ENCODE data around the gene DRGX.

DRGX gene

DNA sequence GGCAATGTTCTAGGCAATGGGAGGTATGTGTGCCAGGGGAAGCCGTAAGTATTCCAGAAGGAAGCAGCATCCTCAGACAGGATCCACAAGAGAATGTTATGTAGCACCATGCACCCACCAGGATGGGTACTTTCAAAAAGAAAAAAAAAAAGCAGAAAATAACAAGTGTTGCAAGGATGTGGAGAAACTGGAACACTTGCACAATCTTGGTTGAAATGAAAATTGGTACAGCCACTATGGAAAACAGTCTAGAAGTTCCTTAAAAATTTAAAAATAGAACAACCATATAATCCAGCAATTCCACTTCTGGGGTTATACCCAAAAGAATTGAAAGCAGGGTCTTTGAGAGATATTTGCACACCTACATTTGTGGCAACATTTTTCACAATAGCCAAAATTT lies 76.7 kb downstream of the DRGX start:
- ChIA-PET POLR2A (no interaction called here), CTCF (no interaction called here)
- Histone ChIP-seq H3K27ac (ENCODE audit: extremely low read depth, low read depth, low read length) (no peak overlapping the region), H3K4me3 (ENCODE audit: low read depth, low read length) (no peak overlapping the region), H3K36me3 (ENCODE audit: control insufficient read depth in 2 of 2, insufficient read depth in 1 of 2, low read length in 2 of 2) (no peaks in the 10 kb centered on the region), H3K9me3 (ENCODE audit: control insufficient read depth, insufficient read depth, low read depth, low read length) (no peaks in the 10 kb centered on the region), H3K4me1 (ENCODE audit: control insufficient read depth, insufficient read depth, low read length) (no peaks in the 10 kb centered on the region)
- TF ChIP-seq, protein P1, sequence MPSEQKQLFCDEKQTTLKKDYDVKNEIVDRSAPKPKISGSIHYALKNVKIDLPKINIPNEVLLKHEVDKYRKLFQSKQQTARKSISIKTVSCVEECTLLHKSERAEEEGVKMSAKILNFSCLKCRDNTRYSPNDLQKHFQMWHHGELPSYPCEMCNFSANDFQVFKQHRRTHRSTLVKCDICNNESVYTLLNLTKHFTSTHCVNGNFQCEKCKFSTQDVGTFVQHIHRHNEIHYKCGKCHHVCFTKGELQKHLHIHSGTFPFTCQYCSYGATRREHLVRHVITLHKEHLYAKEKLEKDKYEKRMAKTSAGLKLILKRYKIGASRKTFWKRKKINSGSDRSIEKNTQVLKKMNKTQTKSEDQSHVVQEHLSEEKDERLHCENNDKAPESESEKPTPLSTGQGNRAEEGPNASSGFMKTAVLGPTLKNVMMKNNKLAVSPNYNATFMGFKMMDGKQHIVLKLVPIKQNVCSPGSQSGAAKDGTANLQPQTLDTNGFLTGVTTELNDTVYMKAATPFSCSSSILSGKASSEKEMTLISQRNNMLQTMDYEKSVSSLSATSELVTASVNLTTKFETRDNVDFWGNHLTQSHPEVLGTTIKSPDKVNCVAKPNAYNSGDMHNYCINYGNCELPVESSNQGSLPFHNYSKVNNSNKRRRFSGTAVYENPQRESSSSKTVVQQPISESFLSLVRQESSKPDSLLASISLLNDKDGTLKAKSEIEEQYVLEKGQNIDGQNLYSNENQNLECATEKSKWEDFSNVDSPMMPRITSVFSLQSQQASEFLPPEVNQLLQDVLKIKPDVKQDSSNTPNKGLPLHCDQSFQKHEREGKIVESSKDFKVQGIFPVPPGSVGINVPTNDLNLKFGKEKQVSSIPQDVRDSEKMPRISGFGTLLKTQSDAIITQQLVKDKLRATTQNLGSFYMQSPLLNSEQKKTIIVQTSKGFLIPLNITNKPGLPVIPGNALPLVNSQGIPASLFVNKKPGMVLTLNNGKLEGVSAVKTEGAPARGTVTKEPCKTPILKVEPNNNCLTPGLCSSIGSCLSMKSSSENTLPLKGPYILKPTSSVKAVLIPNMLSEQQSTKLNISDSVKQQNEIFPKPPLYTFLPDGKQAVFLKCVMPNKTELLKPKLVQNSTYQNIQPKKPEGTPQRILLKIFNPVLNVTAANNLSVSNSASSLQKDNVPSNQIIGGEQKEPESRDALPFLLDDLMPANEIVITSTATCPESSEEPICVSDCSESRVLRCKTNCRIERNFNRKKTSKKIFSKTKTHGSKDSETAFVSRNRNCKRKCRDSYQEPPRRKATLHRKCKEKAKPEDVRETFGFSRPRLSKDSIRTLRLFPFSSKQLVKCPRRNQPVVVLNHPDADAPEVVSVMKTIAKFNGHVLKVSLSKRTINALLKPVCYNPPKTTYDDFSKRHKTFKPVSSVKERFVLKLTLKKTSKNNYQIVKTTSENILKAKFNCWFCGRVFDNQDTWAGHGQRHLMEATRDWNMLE (tag by site-specific recombination; conservative IDR thresholded peaks at IDR 0.05; ENCODE audit: low read depth) = no peak
- TF ChIP-seq ZBTB20 (tag by site-specific recombination; IDR thresholded peaks at IDR 0.05) = no peak
- no peak for TF ChIP-seq PRDM1 (tag by site-specific recombination; IDR thresholded peaks at IDR 0.05)
- TF ChIP-seq, protein P2, sequence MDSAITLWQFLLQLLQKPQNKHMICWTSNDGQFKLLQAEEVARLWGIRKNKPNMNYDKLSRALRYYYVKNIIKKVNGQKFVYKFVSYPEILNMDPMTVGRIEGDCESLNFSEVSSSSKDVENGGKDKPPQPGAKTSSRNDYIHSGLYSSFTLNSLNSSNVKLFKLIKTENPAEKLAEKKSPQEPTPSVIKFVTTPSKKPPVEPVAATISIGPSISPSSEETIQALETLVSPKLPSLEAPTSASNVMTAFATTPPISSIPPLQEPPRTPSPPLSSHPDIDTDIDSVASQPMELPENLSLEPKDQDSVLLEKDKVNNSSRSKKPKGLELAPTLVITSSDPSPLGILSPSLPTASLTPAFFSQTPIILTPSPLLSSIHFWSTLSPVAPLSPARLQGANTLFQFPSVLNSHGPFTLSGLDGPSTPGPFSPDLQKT (IDR thresholded peaks at IDR 0.05; ENCODE audit: borderline replicate concordance, low read depth, low read length) = no peak
- TF ChIP-seq KLF16 (tag by site-specific recombination; IDR thresholded peaks at IDR 0.05) = no peak
- TF ChIP-seq ZNF10 (tag by site-specific recombination; IDR thresholded peaks at IDR 0.05) = no peak
- TF ChIP-seq GLIS2 (tag by site-specific recombination; IDR thresholded peaks at IDR 0.05) = no peak
- TF ChIP-seq, protein P3, sequence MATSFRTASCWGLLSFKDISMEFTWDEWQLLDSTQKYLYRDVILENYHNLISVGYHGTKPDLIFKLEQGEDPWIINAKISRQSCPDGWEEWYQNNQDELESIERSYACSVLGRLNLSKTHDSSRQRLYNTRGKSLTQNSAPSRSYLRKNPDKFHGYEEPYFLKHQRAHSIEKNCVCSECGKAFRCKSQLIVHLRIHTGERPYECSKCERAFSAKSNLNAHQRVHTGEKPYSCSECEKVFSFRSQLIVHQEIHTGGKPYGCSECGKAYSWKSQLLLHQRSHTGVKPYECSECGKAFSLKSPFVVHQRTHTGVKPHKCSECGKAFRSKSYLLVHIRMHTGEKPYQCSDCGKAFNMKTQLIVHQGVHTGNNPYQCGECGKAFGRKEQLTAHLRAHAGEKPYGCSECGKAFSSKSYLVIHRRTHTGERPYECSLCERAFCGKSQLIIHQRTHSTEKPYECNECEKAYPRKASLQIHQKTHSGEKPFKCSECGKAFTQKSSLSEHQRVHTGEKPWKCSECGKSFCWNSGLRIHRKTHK (tag by site-specific recombination; IDR thresholded peaks at IDR 0.05) = no peak
- TF ChIP-seq ZNF354C (tag by site-specific recombination; IDR thresholded peaks at IDR 0.05; ENCODE audit: borderline replicate concordance, low read depth) = no peak
- TF ChIP-seq, protein P4, sequence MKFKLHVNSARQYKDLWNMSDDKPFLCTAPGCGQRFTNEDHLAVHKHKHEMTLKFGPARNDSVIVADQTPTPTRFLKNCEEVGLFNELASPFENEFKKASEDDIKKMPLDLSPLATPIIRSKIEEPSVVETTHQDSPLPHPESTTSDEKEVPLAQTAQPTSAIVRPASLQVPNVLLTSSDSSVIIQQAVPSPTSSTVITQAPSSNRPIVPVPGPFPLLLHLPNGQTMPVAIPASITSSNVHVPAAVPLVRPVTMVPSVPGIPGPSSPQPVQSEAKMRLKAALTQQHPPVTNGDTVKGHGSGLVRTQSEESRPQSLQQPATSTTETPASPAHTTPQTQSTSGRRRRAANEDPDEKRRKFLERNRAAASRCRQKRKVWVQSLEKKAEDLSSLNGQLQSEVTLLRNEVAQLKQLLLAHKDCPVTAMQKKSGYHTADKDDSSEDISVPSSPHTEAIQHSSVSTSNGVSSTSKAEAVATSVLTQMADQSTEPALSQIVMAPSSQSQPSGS (tag by site-specific recombination; IDR thresholded peaks at IDR 0.05; ENCODE audit: low read depth) = no peak
- no peak for TF ChIP-seq KLF10 (tag by site-specific recombination; IDR thresholded peaks at IDR 0.05)
- TF ChIP-seq ZNF302 (tag by site-specific recombination; IDR thresholded peaks at IDR 0.05; ENCODE audit: low read depth) = no peak
- TF ChIP-seq ZNF560 (tag by site-specific recombination; IDR thresholded peaks at IDR 0.05; ENCODE audit: borderline replicate concordance) = no peak
- TF ChIP-seq ZBTB21 (tag by site-specific recombination; IDR thresholded peaks at IDR 0.05) = no peak
- TF ChIP-seq ZNF391 (tag by site-specific recombination; IDR thresholded peaks at IDR 0.05; ENCODE audit: borderline replicate concordance, low read depth) = no peak
- TF ChIP-seq, protein P5, sequence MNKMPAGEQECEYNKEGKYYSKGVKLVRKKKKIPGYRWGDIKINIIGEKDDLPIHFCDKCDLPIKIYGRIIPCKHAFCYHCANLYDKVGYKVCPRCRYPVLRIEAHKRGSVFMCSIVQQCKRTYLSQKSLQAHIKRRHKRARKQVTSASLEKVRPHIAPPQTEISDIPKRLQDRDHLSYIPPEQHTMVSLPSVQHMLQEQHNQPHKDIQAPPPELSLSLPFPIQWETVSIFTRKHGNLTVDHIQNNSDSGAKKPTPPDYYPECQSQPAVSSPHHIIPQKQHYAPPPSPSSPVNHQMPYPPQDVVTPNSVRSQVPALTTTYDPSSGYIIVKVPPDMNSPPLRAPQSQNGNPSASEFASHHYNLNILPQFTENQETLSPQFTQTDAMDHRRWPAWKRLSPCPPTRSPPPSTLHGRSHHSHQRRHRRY (tag by site-specific recombination; IDR thresholded peaks at IDR 0.05) = no peak
- TF ChIP-seq, protein P6, sequence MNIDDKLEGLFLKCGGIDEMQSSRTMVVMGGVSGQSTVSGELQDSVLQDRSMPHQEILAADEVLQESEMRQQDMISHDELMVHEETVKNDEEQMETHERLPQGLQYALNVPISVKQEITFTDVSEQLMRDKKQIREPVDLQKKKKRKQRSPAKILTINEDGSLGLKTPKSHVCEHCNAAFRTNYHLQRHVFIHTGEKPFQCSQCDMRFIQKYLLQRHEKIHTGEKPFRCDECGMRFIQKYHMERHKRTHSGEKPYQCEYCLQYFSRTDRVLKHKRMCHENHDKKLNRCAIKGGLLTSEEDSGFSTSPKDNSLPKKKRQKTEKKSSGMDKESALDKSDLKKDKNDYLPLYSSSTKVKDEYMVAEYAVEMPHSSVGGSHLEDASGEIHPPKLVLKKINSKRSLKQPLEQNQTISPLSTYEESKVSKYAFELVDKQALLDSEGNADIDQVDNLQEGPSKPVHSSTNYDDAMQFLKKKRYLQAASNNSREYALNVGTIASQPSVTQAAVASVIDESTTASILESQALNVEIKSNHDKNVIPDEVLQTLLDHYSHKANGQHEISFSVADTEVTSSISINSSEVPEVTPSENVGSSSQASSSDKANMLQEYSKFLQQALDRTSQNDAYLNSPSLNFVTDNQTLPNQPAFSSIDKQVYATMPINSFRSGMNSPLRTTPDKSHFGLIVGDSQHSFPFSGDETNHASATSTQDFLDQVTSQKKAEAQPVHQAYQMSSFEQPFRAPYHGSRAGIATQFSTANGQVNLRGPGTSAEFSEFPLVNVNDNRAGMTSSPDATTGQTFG (tag by site-specific recombination; IDR thresholded peaks at IDR 0.05; ENCODE audit: borderline replicate concordance) = no peak
- TF ChIP-seq ZNF473 (tag by site-specific recombination; IDR thresholded peaks at IDR 0.05) = no peak

All from HEK293 (cell line).